NCI-H2107 treated with DMSO at 0.1 percent for 48 hours (cell line): ENCODE data around the gene C11orf24.
A peak's percentile ranks its signal among the peaks of the same experiment; 100 is the strongest.

ENCODE experiments used
- DNase-seq: peaks from one replicate; lab custom pipeline; 2025; ENCODE audit not compliant: unreplicated experiment; lab: John Stamatoyannopoulos, UW

C11orf24 gene

GRCh38 chr11:68271023-68271780 lies 571 bp downstream of the C11orf24 start:
- peak; percentile 35 for DNase-seq

DNA sequence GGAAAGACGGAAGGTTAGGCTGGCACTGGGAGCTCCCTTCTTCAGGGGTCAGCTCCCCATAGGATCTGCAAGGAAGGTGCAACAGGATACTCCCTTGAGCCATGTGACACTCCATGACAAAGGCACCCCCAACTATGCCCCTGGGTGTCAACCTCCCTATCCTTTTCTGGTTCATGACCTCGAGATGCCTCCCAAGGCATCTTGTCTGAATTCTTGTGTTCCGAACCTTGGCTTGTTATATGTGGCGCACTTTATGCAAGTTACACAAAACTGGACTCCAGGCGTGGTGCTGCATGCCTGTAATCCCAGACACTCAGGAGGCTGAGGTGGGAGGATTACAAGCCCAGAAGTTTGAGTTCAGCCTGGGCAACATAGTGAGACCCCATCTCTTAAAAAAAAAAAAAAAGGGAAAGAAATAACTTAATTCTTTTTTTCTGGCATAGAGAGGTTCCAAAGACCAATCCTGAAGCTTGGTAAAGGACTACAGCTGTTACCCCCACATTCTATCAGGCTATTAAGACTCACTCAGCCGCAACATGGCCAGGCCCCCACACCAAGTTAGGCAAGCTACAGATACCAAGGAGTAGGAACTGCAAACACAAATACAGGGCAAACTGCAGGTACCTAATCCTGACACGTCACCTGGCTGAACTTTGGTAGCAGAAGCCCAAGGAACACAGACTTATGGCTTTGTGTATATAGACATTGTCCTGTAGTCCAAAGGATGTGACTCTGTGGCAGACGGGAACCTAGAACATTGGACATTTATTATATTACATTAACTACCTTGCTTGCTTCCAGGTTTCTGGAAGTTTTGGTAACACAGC lies 1.4 kb downstream of the C11orf24 start:
- DNase-seq, result no peak

GRCh38 chr11:68269414-68270081 lies 2.2 kb downstream of the C11orf24 start:
- DNase-seq, result no peak

DNA sequence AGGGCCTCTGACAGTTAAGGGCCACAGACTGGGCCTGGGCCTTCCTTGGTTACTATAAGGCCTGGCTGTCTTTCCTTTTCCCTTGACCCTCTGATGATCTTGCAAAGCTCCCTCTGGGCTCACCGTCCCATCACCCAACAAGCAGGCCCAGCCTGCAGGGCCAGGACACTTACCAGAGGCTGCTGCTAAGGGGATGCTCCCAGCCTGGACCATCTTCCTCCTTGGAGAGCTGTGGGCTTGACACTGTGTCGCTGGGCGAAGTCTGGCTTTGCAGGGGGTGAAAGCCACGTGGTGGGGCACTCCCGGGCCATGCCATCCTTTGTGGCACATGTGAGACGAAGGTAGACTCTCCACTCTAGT lies 3.9 kb downstream of the C11orf24 start:
- no peak for DNase-seq

GRCh38 chr11:68266936-68267880 lies 4.6 kb downstream of the C11orf24 start:
- no peak for DNase-seq

DNA sequence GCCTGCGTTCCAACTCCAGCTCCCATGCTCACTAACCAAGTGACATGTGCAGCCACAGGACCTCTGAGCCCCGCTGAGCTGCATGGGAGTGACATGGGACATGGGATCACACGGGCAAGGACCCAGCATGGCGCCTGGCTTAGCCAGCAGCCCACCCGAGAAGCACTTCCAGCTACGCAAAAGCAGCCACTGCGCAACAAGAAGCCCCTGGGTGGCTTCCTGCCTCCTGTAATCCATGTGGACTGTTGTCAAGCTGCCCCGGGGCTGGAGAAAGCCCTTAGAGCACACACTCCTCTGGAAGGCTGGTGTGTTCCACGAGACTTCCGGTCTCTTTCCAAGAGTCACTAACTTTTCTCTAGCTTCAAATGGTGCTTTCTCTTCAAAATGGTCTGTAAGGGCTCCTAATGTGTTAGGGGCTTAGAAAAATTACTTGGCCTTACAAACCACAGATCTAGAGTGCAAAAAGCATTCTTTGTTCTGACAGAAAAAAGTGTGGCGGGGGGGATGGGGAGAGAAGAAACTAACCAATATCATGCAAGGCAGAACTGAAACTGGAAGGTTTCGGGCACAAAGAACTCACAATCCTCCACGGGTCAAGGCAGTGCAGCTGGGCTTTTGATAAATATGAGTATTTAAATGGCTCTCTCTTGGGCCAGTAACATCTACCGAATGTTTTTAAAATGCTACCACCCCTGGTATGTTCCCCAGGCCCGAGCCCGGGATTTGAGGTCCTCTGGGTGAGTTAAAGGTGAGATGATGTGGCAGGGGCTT lies 5.5 kb downstream of the C11orf24 start:
- no peak for DNase-seq

DNA sequence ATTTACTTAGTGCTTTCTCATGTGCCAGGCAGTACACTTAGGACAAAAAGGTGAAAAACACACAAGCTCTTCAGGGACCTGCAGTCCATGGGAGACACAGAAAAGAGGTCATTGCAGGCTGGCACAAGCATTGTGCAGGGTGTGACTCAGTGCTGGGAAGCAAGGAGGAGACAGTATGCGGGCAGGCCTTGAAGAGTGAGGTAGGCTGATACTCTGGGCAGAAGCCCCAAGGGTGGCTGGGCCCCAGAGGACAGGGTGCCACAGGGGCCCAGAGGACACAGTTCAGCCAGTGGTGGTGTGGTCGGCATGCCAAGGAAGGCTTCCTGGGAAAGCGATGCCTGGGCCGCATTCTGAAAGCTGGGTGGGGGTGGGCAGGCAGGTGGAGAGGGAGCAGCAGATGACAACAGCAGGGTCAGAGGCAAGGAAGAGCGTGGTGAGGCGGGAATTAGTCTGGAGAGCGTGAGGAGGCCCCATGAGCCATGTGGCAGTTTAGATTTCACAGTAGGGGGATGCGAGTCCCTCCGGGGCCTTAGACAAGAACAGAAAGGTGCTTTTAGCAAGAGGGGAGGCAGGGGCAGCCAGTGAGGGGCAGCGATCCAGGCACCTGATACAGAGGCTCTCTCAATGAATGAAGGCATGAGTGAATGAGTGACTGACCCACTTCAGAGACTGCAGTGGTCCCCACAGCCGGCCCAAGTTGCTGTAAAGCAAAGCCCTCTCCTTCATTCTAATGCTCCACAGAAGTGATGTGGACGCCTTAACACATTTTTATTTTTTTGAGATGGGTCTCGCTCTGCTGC lies 6.8 kb downstream of the C11orf24 start:
- no peak for DNase-seq

GRCh38 chr11:68264244-68264643 lies 7.5 kb downstream of the C11orf24 start:
- DNase-seq, result no peak

- DNase-seq, result no peak
Observed at GRCh38 chr11:68263444-68264035, 8.2 kb downstream of the C11orf24 start.

DNA sequence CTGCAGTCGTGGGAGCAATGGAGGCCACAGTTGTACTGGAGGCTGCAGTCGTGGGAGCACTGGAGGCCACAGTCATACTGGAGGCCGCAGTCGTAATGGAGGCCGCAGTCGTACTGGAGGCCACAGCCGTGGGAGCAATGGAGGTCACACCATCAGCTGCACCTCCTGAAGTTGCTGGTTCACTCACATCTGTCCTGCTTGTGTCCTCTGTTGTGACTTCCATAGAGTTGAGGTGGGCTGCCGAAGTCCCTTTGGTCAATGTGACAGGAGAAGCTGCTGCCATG lies 9.3 kb downstream of the C11orf24 start:
- no peak for DNase-seq

GRCh38 chr11:68261749-68262543 lies 9.8 kb downstream of the C11orf24 start:
- no peak for DNase-seq

- DNase-seq, result no peak
Observed at GRCh38 chr11:68261006-68261405, 10.8 kb downstream of the C11orf24 start.

DNA sequence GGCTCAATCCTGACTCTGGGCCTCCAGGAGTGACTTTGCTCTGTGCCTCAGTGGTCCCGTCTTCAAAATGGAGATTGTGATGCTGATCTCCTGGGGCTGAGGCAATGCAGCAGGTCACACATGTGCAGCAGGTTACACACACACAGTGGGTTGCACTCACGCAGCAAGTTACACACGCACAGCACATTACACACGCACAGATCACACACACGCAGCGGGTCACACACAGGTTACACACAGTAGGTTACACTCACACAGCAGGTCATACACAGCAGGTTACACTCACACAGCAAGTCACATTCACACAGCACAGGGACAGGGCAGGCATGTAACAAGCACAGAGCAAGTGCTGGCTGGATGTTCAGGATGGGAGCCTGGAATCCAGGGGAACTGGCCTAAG lies 11.3 kb downstream of the C11orf24 start:
- DNase-seq, result no peak

- DNase-seq, result no peak
Observed at GRCh38 chr11:68259122-68259959, 12.4 kb downstream of the C11orf24 start.

- DNase-seq, result no peak
Observed at GRCh38 chr11:68258363-68258765, 13.4 kb downstream of the C11orf24 start.

DNA sequence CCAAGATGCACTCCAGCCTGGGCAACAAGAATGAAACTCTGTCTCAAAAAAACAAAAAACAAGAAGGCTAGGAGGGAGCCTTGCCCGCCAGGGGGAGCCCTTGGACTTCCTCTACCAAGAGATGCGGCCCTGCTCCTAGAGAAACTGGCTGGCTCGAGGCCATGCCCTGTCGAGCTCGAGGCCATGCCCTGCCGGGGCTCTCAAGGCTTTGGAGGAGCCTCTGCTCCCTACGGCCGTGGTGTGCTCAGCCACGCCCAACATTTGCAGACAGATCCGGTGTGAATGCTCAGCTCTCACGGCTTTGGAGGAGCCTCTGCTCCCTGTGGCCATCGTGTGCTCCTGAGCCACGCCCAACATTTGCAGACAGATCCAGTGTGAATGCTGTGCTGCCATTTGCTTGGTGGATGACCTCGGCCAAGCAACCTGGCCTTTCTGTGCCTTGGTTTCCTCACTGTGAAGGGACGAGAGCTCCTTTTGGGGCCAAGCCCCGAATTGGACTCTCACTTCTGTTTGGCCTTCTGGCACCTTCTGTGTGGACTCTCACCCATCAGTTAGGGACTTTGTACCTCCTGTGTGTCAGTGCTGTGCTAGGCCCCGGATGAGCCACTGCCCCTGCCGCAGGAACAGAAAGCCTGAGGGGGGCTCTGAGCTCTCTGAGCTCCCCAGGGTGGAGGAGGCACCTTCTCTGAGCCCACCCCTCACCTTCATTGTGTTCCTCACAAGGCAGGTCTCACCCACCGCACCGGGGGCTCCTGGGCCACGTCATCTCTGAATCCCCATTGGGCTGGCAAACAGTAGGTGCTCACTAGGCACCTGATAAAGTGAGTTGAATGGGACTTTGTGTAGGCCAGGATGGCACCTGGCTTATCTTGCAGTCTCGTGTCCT lies 14.1 kb downstream of the C11orf24 start:
- DNase-seq, result peak; percentile 61
